Measurements from ENCODE around the gene CALML6.

CALML6 gene

GRCh38 chr1:1965546-1965945 lies 50.5 kb downstream of the CALML6 start:
- no peak for DNase-seq (ENCODE audit: low read depth)

- DNase-seq (ENCODE audit: low read depth) = no peak
Observed at GRCh38 chr1:1966071-1966740, 51.1 kb downstream of the CALML6 start.
